HG03108 (cell line): ENCODE data around the gene PHETA1.
"Not testable (repeated sequence)": the region's sequence is repeated elsewhere in the genome, so short reads cannot be mapped to it uniquely, and the experiment has no call there.

Experiments
- ATAC-seq: cut with Tn5 transposase; IDR thresholded peaks from one replicate; pipeline ENCODE4 v1.9.1; 2021; ENCODE audit warnings: moderate library complexity; ENCODE audit not compliant: unreplicated experiment

Gene PHETA1

GRCh38 chr12:111405859-111406473, 37.1 kb upstream of the PHETA1 start, which contains the start of gene SH2B3:
SH2B3 (plus strand) TSS chr12:111405923; CDS start chr12:111418146, 12,223 bp downstream.
- ATAC-seq, result peak; percentile 5

GRCh38 chr12:111405149-111405858, 36.4 kb upstream of the PHETA1 start:
- ATAC-seq, result peak; percentile 44

- ATAC-seq, result peak; percentile 2
Measured at GRCh38 chr12:111404362-111405148, 35.7 kb upstream of the PHETA1 start.

- not testable (repeated sequence) for ATAC-seq
Measured at GRCh38 chr12:111402490-111402824, 33.6 kb upstream of the PHETA1 start.

- ATAC-seq, result no peak
Measured at GRCh38 chr12:111401167-111401605, 32.3 kb upstream of the PHETA1 start.

- not testable (repeated sequence) for ATAC-seq
Measured at GRCh38 chr12:111399741-111400404, 31.0 kb upstream of the PHETA1 start.

GRCh38 chr12:111398530-111398929, 29.6 kb upstream of the PHETA1 start:
- no peak for ATAC-seq

GRCh38 chr12:111396726-111397445, 28.0 kb upstream of the PHETA1 start:
- ATAC-seq, result peak; percentile 55

GRCh38 chr12:111396271-111396670, 27.4 kb upstream of the PHETA1 start:
- not testable (repeated sequence) for ATAC-seq

GRCh38 chr12:111395336-111396187, 26.7 kb upstream of the PHETA1 start:
- no peak for ATAC-seq

- no peak for ATAC-seq
Measured at GRCh38 chr12:111394480-111394879, 25.6 kb upstream of the PHETA1 start.

GRCh38 chr12:111393700-111394300, 24.9 kb upstream of the PHETA1 start:
- no peak for ATAC-seq

- ATAC-seq, result no peak
Measured at GRCh38 chr12:111390910-111391309, 22.0 kb upstream of the PHETA1 start.

- ATAC-seq, result no peak
Measured at GRCh38 chr12:111389635-111390034, 20.7 kb upstream of the PHETA1 start.

- no peak for ATAC-seq
Measured at GRCh38 chr12:111387747-111388323, 18.9 kb upstream of the PHETA1 start.

GRCh38 chr12:111386885-111387284, 18.0 kb upstream of the PHETA1 start:
- ATAC-seq, result no peak

- ATAC-seq, result no peak
Measured at GRCh38 chr12:111384596-111384995, 15.7 kb upstream of the PHETA1 start.

GRCh38 chr12:111379942-111380554, 11.2 kb upstream of the PHETA1 start:
- no peak for ATAC-seq
